GM23248 (cell line): ENCODE measurements around the gene TMEM178B.

Experiments
- EZH2 ChIP-seq: fragments of 200-600 bp; sonication (generic); IDR thresholded peaks from 2 replicates; pipeline ENCODE4 v1.6.1; 2018; ENCODE audit warnings: antibody characterized with exemption, mild to moderate bottlenecking; ENCODE audit not compliant: insufficient read depth, poor library complexity, severe bottlenecking
- EZH2phosphoT487 ChIP-seq: fragments of 200-600 bp; sonication (generic); IDR thresholded peaks from 2 replicates; pipeline ENCODE4 v1.6.1; 2018; ENCODE audit warnings: antibody characterized with exemption, moderate library complexity, mild to moderate bottlenecking, low read depth; ENCODE audit not compliant: insufficient read depth

GRCh38 chr7:141053626-141054025 lies 20.2 kb upstream of the TMEM178B start:
- TF ChIP-seq EZH2phosphoT487 = no peak
- no peak for TF ChIP-seq EZH2
